ENCODE results near the gene GRHL3.
A peak's percentile ranks its signal among the peaks of the same experiment; 100 is the strongest.

Gene GRHL3

GRCh38 chr1:24374891-24375786 lies 56.0 kb downstream of the GRHL3 start:
- DNase-seq (ENCODE audit: low spot score), result no peak

GRCh38 chr1:24379733-24380315 lies 60.7 kb downstream of the GRHL3 start:
- no peak for DNase-seq (ENCODE audit: low spot score)

- no peak for DNase-seq (ENCODE audit: low spot score)
Measured at GRCh38 chr1:24380508-24380907, 61.4 kb downstream of the GRHL3 start.

GRCh38 chr1:24381256-24381655 lies 62.1 kb downstream of the GRHL3 start:
- DNase-seq (ENCODE audit: low spot score), result no peak

- DNase-seq (ENCODE audit: low spot score), result no peak
Measured at GRCh38 chr1:24382165-24382577, 63.0 kb downstream of the GRHL3 start.

- no peak for DNase-seq (ENCODE audit: low spot score)
Measured at GRCh38 chr1:24383381-24383940, 64.3 kb downstream of the GRHL3 start.

GRCh38 chr1:24384251-24385090 lies 65.3 kb downstream of the GRHL3 start:
- peak; percentile 69 for DNase-seq (ENCODE audit: low spot score)

- peak; percentile 51 for DNase-seq (ENCODE audit: low spot score)
Measured at GRCh38 chr1:24385160-24385940, 66.2 kb downstream of the GRHL3 start.

GRCh38 chr1:24386241-24386640 lies 67.1 kb downstream of the GRHL3 start:
- DNase-seq (ENCODE audit: low spot score), result no peak

- no peak for DNase-seq (ENCODE audit: low spot score)
Measured at GRCh38 chr1:24386931-24387330, 67.8 kb downstream of the GRHL3 start.

- DNase-seq (ENCODE audit: low spot score), result no peak
Measured at GRCh38 chr1:24387636-24388175, 68.5 kb downstream of the GRHL3 start.

GRCh38 chr1:24388331-24388885 lies 69.3 kb downstream of the GRHL3 start:
- DNase-seq (ENCODE audit: low spot score), result no peak

GRCh38 chr1:24389231-24389678 lies 70.1 kb downstream of the GRHL3 start:
- DNase-seq (ENCODE audit: low spot score), result no peak

GRCh38 chr1:24390924-24391782 lies 72.0 kb downstream of the GRHL3 start:
- DNase-seq (ENCODE audit: low spot score), result peak; percentile 85

- DNase-seq (ENCODE audit: low spot score), result peak; percentile 74
Measured at GRCh38 chr1:24391882-24392603, 72.9 kb downstream of the GRHL3 start.

GRCh38 chr1:24392604-24392946 lies 73.4 kb downstream of the GRHL3 start:
- DNase-seq (ENCODE audit: low spot score), result no peak

GRCh38 chr1:24392982-24393650 lies 74.0 kb downstream of the GRHL3 start:
- no peak for DNase-seq (ENCODE audit: low spot score)

- DNase-seq (ENCODE audit: low spot score), result no peak
Measured at GRCh38 chr1:24393892-24394291, 74.7 kb downstream of the GRHL3 start.

GRCh38 chr1:24400065-24400464 lies 80.9 kb downstream of the GRHL3 start:
- DNase-seq (ENCODE audit: low spot score), result no peak

All from activated CD4-positive, alpha-beta T cell treated with anti-CD3 and anti-CD28 coated beads, Interleukin-2, Interleukin-4, amounts not matched to agents 100 ng/mL and 50 ng/mL, durations not matched to agents 16 hours and 8 hours (primary cell).